Type B pancreatic cell (in vitro differentiated cells): ENCODE data around the gene HDAC9. TPM values are rescaled to one million over a fixed set of nuclear protein-coding genes. Genes with fewer than 3 reads are reported as not detected.

Source experiments
- DNase-seq: peaks from one replicate; pipeline ENCODE4 v3.0.0; 2021; ENCODE audit warnings: mixed read lengths; ENCODE audit not compliant: unreplicated experiment; ENCODE audit errors: extremely low spot score
- H3K27ac Mint-ChIP-seq: 2 replicates; pipeline ENCODE4 v1.8.0; 2021; ENCODE audit warnings: mild to moderate bottlenecking, mixed read lengths
- H3K27me3 Mint-ChIP-seq: 2 replicates; pipeline ENCODE4 v1.8.0; 2021; ENCODE audit warnings: mixed read lengths
- H3K36me3 Mint-ChIP-seq: 2 replicates; pipeline ENCODE4 v1.8.0; 2021; ENCODE audit warnings: mixed read lengths
- H3K4me1 Mint-ChIP-seq: one replicate; pipeline ENCODE4 v1.8.0; 2021; ENCODE audit warnings: mixed read lengths; ENCODE audit not compliant: unreplicated experiment
- H3K4me3 Mint-ChIP-seq: 2 replicates; pipeline ENCODE4 v1.8.0; 2021; ENCODE audit warnings: mild to moderate bottlenecking, mixed read lengths
- H3K9me3 Mint-ChIP-seq: 2 replicates; pipeline ENCODE4 v1.8.0; 2021; ENCODE audit warnings: mixed read lengths
- total RNA-seq: library from RNA; stranded (reverse); gene quantifications from 2 replicates; pipeline ENCODE4 v1.2.1, GENCODE V29; 2021; ENCODE audit warnings: low replicate concordance
- TF ChIP-seq, protein P1 (sequence below): fragments of 200-600 bp; sonication (generic); conservative IDR thresholded peaks from 2 replicates; pipeline ENCODE4 v1.5.0; 2021; ENCODE audit warnings: antibody characterized with exemption, mild to moderate bottlenecking

The HDAC9 gene
- total RNA-seq, 1 donor from 2014 or later, result 6.8 TPM

DNA sequence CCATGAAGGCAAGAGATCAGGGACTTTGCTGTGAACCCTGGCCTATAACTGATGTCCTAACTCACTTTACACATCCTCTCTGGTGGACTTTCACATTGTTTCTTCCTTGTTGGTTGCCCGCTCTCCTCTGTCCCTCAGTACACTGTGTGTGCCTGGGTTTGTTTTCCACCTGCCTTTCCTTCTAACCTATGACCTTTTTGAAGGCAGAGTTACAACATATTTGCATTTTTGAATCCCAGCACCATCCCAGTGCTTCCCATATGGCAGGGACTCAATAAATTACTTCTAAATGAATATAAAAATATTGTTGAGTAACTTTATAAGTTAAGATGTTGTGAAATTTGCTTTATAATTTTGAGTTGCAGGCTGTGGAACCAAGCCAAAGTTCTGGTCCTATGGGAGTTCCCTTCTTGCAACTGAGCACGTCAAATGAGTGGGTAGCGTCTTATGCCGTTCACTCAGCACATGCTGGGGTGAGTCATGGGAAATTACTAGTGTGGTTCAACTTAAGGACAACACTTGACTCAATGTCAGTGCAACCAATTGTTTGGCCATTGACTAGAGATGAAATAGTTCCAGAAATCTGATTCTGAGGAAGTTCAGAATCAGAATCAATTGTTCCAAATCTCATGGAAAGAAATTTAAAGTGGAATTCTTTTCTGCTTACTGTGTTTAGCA, 370.9 kb downstream of the HDAC9 start:
- Mint-ChIP-seq H3K36me3 (no peaks in the 10 kb centered on the region), H3K27ac (no peak overlapping the region), H3K27me3 (no peaks in the 10 kb centered on the region), H3K9me3 (no peaks in the 10 kb centered on the region), H3K4me3 (no peak overlapping the region), H3K4me1 (no peaks in the 10 kb centered on the region)
- DNase-seq, result no peak
- TF ChIP-seq, protein P1, sequence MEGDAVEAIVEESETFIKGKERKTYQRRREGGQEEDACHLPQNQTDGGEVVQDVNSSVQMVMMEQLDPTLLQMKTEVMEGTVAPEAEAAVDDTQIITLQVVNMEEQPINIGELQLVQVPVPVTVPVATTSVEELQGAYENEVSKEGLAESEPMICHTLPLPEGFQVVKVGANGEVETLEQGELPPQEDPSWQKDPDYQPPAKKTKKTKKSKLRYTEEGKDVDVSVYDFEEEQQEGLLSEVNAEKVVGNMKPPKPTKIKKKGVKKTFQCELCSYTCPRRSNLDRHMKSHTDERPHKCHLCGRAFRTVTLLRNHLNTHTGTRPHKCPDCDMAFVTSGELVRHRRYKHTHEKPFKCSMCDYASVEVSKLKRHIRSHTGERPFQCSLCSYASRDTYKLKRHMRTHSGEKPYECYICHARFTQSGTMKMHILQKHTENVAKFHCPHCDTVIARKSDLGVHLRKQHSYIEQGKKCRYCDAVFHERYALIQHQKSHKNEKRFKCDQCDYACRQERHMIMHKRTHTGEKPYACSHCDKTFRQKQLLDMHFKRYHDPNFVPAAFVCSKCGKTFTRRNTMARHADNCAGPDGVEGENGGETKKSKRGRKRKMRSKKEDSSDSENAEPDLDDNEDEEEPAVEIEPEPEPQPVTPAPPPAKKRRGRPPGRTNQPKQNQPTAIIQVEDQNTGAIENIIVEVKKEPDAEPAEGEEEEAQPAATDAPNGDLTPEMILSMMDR, result no peak

DNA sequence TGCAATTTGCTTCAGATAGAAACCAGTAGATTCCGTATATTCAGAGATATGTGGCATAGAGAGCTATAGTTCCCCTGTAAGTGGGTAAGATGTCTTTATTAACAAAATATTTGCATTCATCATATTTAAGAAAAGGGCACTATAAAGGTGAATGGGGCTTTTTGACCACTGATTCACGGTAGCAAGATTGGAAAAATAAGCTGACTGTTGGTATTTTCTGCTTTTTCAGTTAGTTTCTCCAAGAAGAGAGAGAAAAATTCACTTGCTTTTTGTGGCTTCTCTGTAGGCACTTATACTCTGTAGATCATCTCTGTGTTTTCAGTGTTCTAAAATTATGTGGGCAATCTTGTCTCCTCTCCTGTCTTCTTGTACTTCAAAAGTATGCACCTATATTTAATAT, 376.8 kb downstream of the HDAC9 start:
- Mint-ChIP-seq H3K4me1 (no peaks in the 10 kb centered on the region), H3K36me3 (no peaks in the 10 kb centered on the region), H3K27me3 (no peaks in the 10 kb centered on the region), H3K27ac (no peak overlapping the region), H3K9me3 (no peaks in the 10 kb centered on the region), H3K4me3 (no peak overlapping the region)
- DNase-seq, result no peak
- TF ChIP-seq, protein P1, result no peak

DNA sequence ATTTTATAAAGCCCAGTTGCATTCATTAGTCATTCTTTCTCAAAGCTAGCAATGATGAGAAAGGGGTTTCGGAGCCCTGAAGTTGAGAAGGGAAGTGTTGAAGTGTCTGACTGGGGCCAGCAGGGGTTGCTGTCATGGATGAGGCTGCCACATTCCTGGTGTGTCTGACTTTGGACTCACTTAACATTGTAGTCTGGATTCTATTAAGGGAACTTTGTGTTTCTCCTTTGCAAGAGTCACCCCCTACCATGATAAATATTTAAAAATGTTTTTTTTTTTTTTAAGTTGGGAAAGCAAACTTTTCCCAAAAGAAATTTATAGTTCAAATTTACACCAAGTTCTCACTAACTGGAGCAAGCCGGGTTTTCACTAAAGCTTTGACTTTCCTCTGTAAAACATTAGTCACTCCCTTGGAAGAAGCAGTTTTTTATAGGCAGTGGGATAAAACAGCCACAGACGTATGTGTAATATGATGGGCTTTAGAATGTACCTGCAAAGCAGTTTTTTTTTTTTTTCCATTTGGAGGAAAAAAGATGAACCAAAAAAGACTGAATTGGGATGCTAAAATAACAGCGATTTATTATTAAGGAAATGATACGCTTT, 378.3 kb downstream of the HDAC9 start:
- TF ChIP-seq, protein P1, result peak; percentile 64
- Mint-ChIP-seq H3K27ac (no peak overlapping the region), H3K9me3 (peaks cover 1% of the 10 kb centered on the region), H3K27me3 (no peaks in the 10 kb centered on the region), H3K4me1 (no peaks in the 10 kb centered on the region), H3K36me3 (no peaks in the 10 kb centered on the region), H3K4me3 (no peak overlapping the region)
- no peak for DNase-seq

DNA sequence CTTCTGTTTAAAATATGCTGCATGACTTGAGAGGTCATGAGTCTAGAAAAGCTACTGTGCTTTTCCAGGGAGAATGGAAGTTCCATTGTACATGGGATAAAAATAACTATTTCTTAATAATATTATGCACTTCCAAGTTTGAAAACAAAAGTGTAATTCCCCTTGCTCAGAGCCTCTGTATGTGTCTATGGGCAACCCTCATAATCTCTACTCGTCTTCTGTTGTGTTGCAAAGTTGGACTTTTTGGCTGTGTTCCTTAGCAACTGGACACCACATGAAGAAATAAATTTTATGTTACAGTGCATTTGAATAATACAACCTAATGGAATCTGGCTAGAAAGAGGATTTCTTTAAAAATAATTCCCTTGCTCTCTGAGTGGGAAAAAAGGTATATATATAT, 379.3 kb downstream of the HDAC9 start:
- no peak overlapping the region for H3K4me3 Mint-ChIP-seq
- H3K36me3 Mint-ChIP-seq, result no peaks in the 10 kb centered on the region
- no peak for DNase-seq
- no peak overlapping the region for H3K27ac Mint-ChIP-seq
- TF ChIP-seq, protein P1, result no peak
- peaks cover 11% of the 10 kb centered on the region for H3K9me3 Mint-ChIP-seq
- H3K27me3 Mint-ChIP-seq, result no peaks in the 10 kb centered on the region
- H3K4me1 Mint-ChIP-seq, result no peaks in the 10 kb centered on the region

DNA sequence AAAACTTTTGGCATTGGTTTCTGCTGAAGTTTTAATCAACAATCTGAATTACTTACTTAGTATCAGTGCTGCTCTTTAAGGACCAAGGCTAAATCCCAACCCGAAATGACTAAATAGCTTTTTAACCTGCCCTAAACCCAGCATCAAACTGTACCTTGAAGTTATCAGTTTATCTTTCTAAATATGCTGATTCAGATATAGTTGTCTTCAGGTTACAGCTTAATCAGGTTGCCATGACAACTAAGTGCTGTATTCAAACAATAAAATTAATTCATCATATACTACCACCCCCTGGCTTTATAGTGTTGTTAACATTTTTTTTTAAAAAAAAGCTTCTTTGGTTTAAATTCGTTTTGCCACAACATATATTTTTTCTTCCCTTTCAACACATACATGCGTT, 382.3 kb downstream of the HDAC9 start:
- no peak overlapping the region for H3K4me3 Mint-ChIP-seq
- TF ChIP-seq, protein P1, result no peak
- H3K27ac Mint-ChIP-seq, result no peak overlapping the region
- peaks cover 15% of the 10 kb centered on the region for H3K9me3 Mint-ChIP-seq
- H3K36me3 Mint-ChIP-seq, result no peaks in the 10 kb centered on the region
- H3K27me3 Mint-ChIP-seq, result no peaks in the 10 kb centered on the region
- no peak for DNase-seq
- H3K4me1 Mint-ChIP-seq, result no peaks in the 10 kb centered on the region
